Measurements from ENCODE around the gene NFXL1.

Gene NFXL1

DNA sequence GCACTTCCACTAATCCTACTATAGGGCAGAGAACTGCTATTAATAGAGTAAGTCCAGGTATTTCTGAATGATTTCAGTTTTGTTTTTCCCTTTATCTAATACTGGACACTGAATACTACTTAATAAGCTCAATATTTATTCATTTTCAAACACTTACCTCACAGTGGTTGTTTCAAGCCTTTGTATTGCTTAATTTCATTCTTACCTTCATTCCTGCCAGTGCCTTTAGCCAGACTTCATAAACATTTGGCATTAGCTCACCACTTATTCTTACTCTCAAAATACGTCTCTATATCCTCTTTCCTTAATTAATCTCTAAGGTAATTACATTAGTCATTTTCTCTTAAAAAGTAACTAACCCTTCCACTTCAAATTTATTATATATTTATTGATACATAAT is 57.7 kb downstream of the NFXL1 start:
- DNase-seq (ENCODE audit: low spot score in 2 of 2) (no peak), ATAC-seq (no peak)
- no peaks in the 10 kb centered on the region for H3K4me1 Mint-ChIP-seq
- H3K36me3 Mint-ChIP-seq = peaks cover 31% of the 10 kb centered on the region
- H3K4me3 Mint-ChIP-seq = no peak overlapping the region
- H3K9me3 Mint-ChIP-seq = no peaks in the 10 kb centered on the region
- no peak overlapping the region for H3K27ac Mint-ChIP-seq

DNA sequence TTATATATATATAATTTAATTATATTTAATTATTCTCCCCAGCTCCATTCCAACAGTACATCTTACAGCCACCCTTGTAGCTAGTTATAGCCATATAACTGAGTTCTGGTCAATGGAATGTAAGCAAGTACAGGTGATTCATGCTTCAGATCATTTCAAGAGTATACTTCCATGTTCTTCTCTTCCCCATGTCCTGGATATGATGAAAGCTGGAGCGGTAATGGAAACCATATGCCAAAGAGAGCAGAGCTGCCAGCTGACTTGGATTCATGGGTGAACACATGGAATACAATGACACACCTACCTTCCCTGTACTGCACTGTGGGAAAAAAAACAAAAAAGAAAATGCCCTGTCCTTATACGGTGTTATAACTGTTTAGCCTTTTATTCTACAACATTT is 59.0 kb downstream of the NFXL1 start:
- Mint-ChIP-seq H3K36me3 (peaks cover 45% of the 10 kb centered on the region), H3K9me3 (no peaks in the 10 kb centered on the region), H3K4me3 (no peak overlapping the region), H3K4me1 (no peaks in the 10 kb centered on the region), H3K27ac (no peak overlapping the region)
- DNase-seq (ENCODE audit: low spot score in 2 of 2) (no peak), ATAC-seq (no peak)

DNA sequence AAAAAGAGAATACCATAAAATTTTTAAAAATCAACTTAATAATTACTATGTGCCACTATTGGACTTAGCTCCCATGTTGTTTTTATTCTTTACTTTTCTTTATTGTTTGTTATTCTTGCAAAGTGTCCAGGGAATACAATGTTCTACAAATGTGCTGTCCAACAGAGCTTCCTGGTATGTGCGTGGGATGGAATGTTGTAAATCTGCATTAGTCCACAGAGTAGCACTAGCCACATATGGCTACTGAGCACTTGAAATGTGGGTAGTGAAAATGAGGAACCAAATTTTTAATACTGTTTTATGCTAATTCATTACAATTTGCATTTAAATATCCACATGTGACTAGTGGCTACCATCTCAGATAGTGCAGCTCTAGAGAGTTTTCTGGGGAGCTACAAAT is 62.2 kb downstream of the NFXL1 start:
- Mint-ChIP-seq H3K4me1 (no peaks in the 10 kb centered on the region), H3K4me3 (no peak overlapping the region), H3K9me3 (no peaks in the 10 kb centered on the region), H3K36me3 (peaks cover 63% of the 10 kb centered on the region), H3K27ac (no peak overlapping the region)
- ATAC-seq (no peak), DNase-seq (ENCODE audit: low spot score in 2 of 2) (no peak)

DNA sequence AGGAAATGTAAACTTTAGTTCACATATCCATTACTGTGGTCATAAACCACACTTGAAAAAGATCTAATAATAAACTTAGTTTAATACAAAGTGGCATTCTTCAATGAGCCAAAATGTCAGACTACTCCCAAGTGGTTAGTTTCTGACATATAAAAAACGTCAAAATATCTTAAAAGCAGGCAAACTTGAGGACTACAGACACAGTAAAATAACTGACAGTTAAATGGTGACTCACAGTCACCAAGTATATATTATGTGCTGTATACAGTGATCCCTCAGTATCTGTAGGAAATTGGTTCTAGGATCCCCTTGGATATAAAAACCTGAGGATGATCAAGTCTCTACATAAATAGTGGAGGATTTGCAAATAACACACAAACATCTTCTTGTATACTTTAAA is 64.9 kb downstream of the NFXL1 start:
- Mint-ChIP-seq H3K36me3 (peaks cover 70% of the 10 kb centered on the region), H3K9me3 (no peaks in the 10 kb centered on the region), H3K4me3 (no peak overlapping the region), H3K4me1 (no peaks in the 10 kb centered on the region), H3K27ac (no peak overlapping the region)
- DNase-seq (ENCODE audit: low spot score in 2 of 2) (no peak), ATAC-seq (no peak)

DNA sequence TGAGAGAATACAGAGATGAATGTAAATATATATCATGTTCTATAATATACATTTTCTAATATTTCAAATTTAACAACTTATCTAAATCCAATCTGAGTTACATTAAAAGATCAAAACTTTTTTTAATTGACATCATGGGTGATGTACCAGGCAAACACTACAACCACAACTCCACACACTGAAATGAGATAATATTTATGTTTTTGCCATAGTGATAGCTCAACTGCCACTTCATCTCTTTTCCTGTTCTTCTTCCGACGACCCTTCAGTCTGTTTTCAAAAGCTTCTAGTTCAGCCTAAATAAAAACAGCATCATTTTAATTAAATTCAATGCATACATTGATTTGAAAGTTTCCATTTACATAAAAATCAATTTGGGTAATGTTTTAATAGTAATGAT is 66.3 kb downstream of the NFXL1 start:
- peaks cover 65% of the 10 kb centered on the region for H3K36me3 Mint-ChIP-seq
- H3K27ac Mint-ChIP-seq = no peak overlapping the region
- H3K9me3 Mint-ChIP-seq = no peaks in the 10 kb centered on the region
- H3K4me1 Mint-ChIP-seq = no peaks in the 10 kb centered on the region
- ATAC-seq (no peak), DNase-seq (ENCODE audit: low spot score in 2 of 2) (no peak)
- no peak overlapping the region for H3K4me3 Mint-ChIP-seq

DNA sequence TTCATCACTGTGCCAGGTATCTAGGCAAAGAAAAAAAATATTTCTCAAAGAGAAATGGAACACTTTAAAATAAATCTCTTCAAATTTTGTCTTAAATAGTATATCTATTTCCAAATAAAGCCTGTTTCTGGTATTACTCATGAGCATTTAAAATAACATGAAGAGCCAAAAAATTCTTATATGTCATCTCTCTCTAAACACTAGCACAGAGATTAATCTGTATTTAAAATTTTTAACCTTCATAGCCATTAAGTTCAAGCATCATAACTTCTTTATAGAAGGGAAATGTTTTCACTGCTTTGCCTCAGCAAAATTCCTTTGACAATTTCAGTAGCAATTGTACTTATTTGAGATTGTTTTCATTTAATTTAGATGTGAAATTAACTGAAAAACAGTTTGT is 71.4 kb downstream of the NFXL1 start:
- Mint-ChIP-seq H3K36me3 (peaks cover 30% of the 10 kb centered on the region), H3K4me1 (peaks cover 3% of the 10 kb centered on the region), H3K27ac (no peak overlapping the region), H3K9me3 (no peaks in the 10 kb centered on the region), H3K4me3 (no peak overlapping the region)
- ATAC-seq = no peak
- no peak for DNase-seq (ENCODE audit: low spot score in 2 of 2)

DNA sequence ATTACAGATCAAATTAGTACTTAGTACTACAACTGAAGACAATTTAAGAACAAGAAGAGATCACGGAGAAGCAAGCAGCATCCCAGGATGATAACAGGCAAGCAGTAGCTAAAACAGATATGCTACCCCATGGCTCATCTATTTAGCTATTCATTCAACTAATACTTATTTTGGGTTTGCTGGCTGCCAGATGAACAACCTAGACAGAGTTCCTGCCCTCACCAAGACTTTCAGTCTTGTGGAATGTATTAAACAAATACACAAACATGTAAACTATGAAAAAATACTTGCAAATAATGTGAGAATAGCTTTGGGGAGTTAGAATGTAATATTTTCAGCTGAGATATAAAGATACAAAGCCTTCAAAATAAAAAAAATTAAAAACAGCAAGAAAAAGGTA is 74.1 kb downstream of the NFXL1 start:
- Mint-ChIP-seq H3K4me3 (no peak overlapping the region), H3K4me1 (peaks cover 25% of the 10 kb centered on the region), H3K36me3 (peaks cover 15% of the 10 kb centered on the region), H3K9me3 (no peaks in the 10 kb centered on the region), H3K27ac (no peak overlapping the region)
- DNase-seq (ENCODE audit: low spot score in 2 of 2) = no peak
- no peak for ATAC-seq

DNA sequence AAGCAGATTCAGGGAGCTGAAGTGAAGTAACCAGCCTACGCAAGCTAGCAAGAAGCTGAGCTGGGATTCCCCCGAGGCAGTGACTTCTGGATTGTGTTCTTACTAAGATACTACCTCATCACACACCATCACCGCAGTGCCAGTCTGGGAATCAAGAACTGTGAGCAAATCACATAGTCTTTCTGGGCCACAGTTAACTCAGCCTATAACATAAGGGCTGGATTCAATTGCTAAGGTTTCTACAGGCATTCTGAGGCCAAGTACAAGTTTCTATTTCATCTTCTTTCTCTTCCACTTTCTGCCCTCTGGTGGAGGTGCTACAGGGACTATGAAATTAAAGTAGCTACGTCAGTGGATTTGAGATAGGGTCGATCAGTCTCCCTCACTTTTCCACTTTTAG is 75.1 kb downstream of the NFXL1 start:
- peaks cover 25% of the 10 kb centered on the region for H3K4me1 Mint-ChIP-seq
- ATAC-seq = peak; percentile 68

DNA sequence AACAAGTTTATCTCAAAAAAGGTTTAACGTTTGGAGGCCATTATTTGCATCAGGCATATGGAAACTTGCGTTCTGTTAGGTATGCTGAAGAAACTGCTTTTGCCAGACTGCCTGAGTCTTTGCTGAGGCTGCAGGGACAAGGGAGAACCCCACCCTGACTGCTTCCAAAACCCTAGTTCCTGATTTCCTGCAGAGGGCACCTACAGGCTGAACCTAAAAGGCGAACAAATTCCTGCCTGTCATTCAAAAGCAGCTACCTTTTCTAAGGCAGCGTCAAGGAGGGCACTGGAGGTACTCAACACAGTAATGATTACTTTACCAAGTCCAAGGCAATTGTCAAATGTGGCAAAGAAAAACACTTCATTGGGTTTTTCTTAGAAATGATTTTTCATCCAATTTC is 75.9 kb downstream of the NFXL1 start:
- DNase-seq (ENCODE audit: low spot score in 2 of 2) (no peak), ATAC-seq (no peak)
- H3K9me3 Mint-ChIP-seq = no peaks in the 10 kb centered on the region
- H3K4me1 Mint-ChIP-seq = peaks cover 25% of the 10 kb centered on the region
- no peak overlapping the region for H3K27ac Mint-ChIP-seq
- H3K4me3 Mint-ChIP-seq = peak overlapping the region; percentile 86
- no peaks in the 10 kb centered on the region for H3K36me3 Mint-ChIP-seq

More for the DNA sequence above, 75.1 kb downstream of the NFXL1 start:
- Mint-ChIP-seq H3K4me3 (no peak overlapping the region), H3K9me3 (no peaks in the 10 kb centered on the region), H3K27ac (no peak overlapping the region), H3K36me3 (peaks cover 7% of the 10 kb centered on the region)
- peak in 1 of 2 donors; percentile 70 for DNase-seq (ENCODE audit: low spot score in 2 of 2)

DNA sequence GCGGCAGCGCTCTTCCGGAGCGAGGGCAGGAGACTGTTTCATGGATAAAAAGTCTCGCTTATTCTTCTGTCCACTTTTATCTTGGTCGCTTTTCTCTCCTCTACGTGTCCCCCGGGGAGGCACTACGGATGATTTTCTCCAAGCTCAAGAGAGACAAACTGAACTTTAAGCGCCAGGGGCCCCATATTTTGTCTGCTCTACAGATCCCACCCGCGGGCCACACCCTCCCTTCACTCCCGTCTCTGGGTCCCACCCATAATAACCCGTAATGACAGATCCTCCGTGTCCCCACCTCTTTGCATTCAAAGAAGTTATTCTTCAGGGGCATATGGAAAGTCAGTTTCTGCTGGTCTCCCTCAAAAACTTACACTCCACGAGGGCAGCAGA is 76.5 kb downstream of the NFXL1 start, which contains the start of gene CORIN:
Gene CORIN, minus strand, starts transcription at position 160 of the 387 bp plus-strand sequence. Its CDS starts 118 bp downstream, at position 42.
- no peak for ATAC-seq

DNA sequence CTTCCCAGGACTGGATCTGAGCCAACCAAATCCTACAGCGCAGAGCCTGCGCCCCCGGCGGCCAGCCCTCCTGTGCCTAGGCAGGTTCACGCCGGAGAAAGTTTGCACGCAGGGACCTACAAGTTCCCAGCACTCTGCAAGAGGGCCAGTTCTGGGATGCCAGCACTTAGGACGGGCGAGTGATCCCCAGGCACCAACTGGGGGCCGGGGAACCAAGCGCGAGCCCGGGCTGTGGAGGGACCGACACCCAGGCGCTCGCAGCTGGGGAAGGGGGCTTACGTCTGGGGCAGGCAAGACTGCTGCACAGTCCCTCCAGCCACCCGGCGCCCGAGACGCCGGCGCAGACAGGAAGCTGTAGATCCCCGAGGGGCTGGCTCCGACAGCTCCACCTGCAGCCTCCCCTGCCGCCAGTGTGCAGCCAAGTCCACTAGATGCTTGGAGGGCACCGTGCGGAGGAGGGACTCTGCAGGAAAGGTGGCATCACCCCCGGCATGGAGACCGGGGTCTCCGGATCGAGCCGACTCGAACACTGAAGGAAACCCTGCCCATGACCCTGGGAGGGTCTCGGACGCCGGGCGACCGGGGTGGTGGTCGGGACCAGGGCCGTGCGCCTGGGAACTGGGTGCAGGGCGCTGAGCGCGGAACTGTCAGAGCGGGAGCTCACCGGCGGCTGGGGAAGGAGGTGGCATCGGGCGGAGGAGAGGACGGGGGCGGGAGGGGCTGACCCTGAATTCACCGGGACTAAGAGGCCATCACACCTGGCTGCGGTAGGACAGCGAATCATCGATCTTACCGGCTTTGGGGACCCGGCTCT is 77.1 kb downstream of the NFXL1 start:
- peak overlapping the region; percentile 69 for H3K27ac Mint-ChIP-seq

More for the DNA sequence above, 76.5 kb downstream of the NFXL1 start, which contains the start of gene CORIN:
- peaks cover 2% of the 10 kb centered on the region for H3K9me3 Mint-ChIP-seq
- H3K4me3 Mint-ChIP-seq = peak within 1 kb of the TSS; percentile 86
- DNase-seq (ENCODE audit: low spot score in 2 of 2) = no peak
- peak within 1 kb of the TSS; percentile 69 for H3K27ac Mint-ChIP-seq
- no peaks in the 10 kb centered on the region for H3K36me3 Mint-ChIP-seq
- H3K4me1 Mint-ChIP-seq = peaks cover 25% of the 10 kb centered on the region

DNA sequence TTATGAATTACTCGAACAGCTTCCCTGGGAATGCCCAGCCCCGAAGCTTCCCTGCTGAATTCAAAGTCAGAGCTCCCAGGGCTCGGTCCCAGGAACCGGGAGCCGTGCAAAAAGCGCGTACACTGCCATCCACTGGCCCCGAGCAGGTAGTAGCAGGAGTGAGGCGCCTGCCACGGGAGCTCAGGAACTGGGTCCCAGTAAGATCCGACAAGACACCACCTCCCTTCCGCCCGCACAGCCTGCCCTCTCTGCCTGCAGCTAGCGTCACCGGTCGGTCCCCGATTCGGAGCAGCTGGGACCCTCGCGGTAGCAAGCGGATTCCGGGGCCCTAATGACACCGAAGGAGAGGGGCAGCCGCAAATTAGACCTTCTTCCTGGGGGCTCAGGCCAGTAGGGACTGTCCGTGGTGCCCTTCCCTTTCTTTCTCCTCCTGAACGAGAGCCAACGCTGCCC is 77.7 kb downstream of the NFXL1 start:
- Mint-ChIP-seq H3K27ac (peak overlapping the region; percentile 69), H3K4me3 (peak overlapping the region; percentile 86), H3K4me1 (peaks cover 25% of the 10 kb centered on the region), H3K36me3 (no peaks in the 10 kb centered on the region), H3K9me3 (peaks cover 3% of the 10 kb centered on the region)
- DNase-seq (ENCODE audit: low spot score in 2 of 2) (peak; percentile 18 to 69), ATAC-seq (peak; percentile 84)

More for the DNA sequence above, 77.1 kb downstream of the NFXL1 start:
- peaks cover 25% of the 10 kb centered on the region for H3K4me1 Mint-ChIP-seq
- ATAC-seq (peak; percentile 83), DNase-seq (ENCODE audit: low spot score in 2 of 2) (peak; percentile 26 to 73)
- no peaks in the 10 kb centered on the region for H3K36me3 Mint-ChIP-seq
- peaks cover 3% of the 10 kb centered on the region for H3K9me3 Mint-ChIP-seq
- H3K4me3 Mint-ChIP-seq = peak overlapping the region; percentile 86

DNA sequence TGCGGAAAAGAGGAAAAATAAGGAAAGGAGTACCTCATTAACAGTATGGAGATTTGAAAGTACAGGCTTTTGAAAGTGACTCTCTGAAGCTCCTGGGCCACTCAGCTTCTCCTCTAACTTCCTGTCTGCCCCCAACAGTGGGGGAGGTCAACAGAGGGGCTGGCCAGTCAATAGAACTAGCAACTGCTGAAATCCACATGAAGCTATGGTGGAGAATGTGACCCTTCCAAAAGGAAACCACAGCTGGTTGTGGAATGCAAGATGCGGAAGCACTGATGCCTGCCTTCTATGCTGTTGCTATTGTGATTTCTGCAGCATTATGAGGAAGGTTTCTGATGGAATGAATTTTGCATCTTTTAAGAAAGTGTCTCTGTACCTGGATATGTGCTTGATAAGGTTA is 78.9 kb downstream of the NFXL1 start:
- ATAC-seq = no peak
- Mint-ChIP-seq H3K27ac (no peak overlapping the region), H3K9me3 (peaks cover 3% of the 10 kb centered on the region), H3K4me1 (peaks cover 33% of the 10 kb centered on the region), H3K4me3 (peak overlapping the region; percentile 86), H3K36me3 (no peaks in the 10 kb centered on the region)
- no peak for DNase-seq (ENCODE audit: low spot score in 2 of 2)

DNA sequence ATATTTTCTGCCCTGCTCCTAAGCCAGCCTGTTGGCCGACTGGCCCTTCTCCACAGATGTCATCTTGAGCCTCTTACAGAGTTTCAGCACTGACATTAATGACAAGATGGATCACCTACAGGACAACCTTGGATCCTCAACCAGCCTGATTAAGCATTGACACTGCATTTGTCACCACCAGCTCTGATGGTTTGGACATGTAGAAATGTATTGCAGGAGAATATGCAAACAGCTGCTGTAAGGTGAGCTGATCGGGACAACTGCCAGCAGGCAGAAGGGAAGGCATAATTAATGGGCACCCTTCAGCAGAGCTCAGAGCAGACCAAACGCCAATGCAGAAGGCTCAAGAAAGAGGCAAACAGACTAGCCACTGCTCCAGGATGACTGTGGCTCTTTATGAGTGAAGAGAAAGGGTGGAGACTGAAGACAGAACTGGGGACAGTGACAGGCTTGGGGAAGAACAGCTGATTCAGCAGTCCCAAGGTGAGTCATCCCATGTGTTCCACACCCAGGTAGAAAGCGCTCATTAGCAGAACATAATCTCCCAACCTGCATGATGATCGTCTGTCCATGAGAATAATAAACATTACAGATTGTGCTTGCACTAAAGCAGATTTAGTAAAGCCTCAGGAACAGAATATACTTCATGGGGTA is 83.2 kb downstream of the NFXL1 start:
- H3K36me3 Mint-ChIP-seq = no peaks in the 10 kb centered on the region
- peaks cover 19% of the 10 kb centered on the region for H3K4me1 Mint-ChIP-seq
- ATAC-seq = peak; percentile 48
- no peak for DNase-seq (ENCODE audit: low spot score in 2 of 2)
- peaks cover 3% of the 10 kb centered on the region for H3K9me3 Mint-ChIP-seq
- no peak overlapping the region for H3K27ac Mint-ChIP-seq
- H3K4me3 Mint-ChIP-seq = no peak overlapping the region

DNA sequence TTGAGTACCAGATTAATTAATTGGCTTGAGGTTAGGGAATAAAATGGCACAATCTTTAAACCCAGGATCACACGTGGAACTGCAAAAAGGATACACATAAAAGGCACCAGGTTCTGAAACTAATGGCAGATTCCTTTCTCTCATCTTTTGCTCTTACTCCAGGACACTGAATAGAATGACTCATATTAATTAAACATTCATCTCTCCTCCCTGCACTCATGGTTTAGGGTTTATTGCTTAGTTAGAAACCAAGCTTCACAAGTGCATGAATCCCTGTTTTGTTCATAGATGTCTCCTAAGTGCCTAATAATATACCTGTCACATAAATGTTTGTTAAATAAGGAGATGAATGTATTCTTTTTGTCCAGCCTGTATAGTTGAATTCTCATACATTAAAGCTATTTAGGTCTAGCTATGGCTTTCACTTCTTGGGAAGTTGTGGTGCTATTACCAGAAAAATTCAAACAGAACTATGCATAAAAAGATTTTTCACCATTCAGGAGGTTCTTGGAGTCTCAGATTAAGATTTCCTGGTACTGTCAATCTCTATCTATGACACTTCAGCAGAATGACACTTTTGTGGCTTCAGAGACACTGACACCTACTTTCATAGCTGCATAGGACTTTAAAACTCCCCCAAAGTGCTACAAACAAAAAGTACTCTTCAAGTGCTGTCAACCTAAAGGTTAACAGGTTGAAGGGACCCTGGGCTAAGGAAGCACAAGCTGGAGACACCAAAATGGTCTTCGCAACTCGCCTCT is 83.9 kb downstream of the NFXL1 start:
- H3K36me3 Mint-ChIP-seq = no peaks in the 10 kb centered on the region
- no peak overlapping the region for H3K4me3 Mint-ChIP-seq
- H3K27ac Mint-ChIP-seq = no peak overlapping the region
- peaks cover 14% of the 10 kb centered on the region for H3K4me1 Mint-ChIP-seq
- ATAC-seq (no peak), DNase-seq (ENCODE audit: low spot score in 2 of 2) (no peak)
- peaks cover 3% of the 10 kb centered on the region for H3K9me3 Mint-ChIP-seq
